Activated CD4-positive, alpha-beta T cell treated with anti-CD3 and anti-CD28 coated beads, Interleukin-2, amount 50 U/mL, for 48 hours (primary cell): ENCODE data around the gene SP1.
A peak's percentile ranks its signal among the peaks of the same experiment; 100 is the strongest.

Experiments
- DNase-seq, 2 experiments: peaks; one replicate each; pipeline ENCODE4 v3.0.0-alpha.2; 2020

SP1 gene

DNA sequence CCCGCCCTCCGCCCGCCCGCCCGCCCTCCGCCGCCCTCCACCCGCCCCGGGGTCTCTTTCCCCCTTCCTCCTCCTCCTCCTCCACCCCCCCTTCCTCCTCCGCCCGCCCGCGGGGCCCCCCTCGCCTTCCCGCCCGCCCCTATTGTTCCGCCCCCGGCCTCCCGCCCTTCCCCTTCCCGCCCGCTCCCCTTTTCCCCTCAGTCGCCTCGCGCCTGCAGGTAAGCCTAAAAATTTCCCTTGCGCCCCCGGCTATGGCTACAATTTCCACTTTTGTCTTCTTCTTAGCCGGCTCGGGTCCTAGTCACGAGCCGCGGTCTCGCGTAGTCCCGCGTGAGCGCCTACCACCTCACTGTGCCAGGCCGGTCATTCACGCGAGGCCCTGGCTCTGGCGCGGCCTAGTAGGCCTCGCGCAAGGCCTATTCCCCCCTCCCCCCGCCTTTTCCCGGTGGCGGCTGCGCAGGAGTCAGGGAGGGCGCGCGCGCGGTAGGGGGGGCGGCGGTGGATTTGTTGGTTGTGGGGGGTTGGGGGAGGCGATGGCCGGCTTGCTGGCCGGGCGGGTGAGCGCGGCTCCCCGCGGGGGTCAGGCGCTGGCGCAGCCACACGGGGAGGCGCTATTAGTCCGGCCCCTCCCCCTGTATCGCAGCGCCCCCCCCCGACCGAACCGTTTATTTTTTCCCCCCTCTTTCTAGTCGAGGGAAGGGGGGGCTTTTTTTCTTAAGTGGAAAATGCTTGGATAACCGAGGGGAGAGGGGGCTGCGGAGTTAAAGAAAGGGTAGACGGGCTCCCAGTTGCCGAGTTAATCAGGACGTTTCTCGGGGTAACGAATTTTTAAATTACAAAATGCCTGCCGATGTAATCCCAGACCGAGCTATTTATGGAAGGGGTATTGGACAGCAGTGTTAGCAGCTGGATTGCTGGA is 72.4 kb downstream of the SP1 start:
- peak; percentile 71 to 72 for DNase-seq

DNA sequence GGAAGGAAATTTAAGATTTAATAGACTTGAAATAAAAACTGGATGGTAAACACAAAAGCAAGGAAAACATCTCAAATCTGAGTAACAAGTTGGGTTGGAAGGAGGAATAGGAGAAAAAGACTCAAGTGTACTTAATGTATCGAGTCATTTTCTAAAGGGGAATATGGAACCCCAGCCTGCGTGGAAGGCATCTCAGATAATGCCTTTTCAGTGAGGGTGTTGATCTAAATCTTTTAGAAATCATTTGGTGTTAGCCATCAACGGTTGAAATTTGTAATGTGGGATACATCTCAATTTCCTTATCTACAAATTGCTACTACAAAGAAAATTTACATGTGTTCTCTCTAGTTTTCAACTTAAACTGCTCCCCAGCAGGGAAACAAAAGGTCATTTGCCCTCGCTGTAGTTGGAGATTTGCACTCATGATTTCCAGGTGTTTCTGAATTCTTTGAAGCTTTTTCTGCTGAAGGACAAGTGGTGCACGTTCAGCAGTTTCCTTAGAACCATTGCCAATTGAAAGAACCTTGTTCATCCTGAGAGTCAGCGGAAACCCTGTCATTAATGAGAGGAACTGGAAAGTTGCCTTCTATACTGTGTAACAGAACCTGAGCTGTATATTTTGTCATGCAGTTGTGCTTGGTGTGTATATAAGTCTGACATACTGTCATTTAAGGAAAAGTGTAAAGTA is 74.1 kb downstream of the SP1 start:
- DNase-seq, result no peak

DNA sequence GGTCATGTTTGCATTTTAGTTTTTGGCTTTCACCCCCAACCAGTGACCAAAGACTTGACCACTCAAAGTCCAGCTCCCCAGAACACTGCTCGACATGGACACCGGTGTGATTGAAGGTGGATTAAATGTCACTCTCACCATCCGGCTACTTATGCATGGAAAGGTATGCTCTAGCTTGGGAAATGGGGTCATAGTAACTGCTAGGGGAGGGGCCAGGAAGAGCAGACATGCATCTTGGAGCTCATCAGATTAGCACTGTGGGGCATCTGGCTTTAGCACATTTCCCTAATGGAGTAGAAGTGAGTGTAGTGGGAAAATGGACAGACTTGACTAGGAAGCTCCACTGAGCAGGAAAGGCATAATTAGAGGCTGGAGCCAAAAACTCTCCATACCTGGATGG is 74.7 kb downstream of the SP1 start:
- no peak for DNase-seq

DNA sequence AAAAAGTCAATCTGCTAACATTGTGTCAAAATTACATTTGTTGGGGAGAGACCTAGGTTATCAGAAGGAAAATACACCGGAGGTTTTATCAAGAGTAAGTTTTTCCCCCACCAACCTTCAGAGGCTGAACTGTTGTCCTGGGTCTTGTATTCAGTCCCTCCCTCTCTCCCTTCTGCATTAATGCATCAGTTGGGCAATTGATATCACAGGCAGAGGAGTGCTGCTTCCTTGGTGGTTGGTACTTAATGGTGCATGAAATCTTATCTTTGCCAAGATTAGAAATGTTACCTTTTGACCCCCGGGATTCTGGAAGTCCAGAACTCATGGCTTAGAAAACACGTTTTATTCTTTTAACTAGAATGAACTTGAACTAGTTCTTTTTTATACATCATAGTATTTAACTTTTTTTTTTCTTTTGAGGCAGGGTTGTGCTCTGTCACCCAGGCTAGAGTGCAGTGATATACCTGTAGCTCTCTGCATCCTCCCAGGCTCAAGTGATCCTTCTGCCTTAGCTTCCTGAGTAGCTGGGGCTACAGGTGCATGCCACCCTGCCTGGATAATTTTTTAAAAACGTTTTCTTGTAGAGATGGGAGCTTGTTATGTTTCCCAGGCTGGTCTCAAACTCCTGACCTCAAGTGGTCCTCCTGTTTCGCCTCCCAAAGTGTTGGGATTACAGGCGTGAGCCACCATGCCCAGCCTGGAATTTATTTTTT is 76.8 kb downstream of the SP1 start:
- no peak for DNase-seq

DNA sequence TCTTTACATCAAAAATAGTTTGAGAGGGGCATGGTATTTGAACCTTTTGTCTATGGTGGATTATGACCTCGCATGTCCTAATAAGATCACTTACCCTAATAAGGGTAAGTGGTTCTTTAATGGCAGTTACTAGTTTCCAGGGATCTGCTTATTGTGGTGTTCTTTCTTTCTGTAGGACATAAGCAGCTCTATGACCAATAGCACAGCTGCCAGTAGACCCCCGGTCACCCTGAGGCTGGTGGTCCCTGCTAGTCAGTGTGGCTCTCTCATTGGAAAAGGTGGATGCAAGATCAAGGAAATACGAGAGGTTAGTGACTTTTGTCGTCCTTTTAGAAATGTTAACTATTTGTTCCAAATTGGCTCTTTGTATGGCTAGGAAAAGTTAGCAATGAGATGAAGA is 79.1 kb downstream of the SP1 start:
- no peak for DNase-seq

DNA sequence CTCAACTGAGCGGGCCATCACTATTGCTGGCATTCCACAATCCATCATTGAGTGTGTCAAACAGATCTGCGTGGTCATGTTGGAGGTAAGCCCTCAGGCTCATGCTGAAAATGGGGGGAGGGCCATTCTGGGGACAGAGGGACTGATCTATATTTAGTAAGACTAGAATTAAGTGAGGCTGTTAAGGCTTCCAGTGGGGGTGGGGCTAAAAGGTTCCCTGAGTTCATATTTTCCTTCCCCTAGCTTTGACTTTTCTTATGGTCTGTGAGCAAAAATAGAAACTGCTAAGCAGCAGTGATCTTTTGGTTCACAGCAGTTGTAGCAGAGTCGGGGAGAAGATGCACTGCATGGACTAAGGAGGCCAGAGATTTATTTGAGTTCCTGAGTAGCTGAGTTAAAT is 81.1 kb downstream of the SP1 start:
- no peak for DNase-seq

DNA sequence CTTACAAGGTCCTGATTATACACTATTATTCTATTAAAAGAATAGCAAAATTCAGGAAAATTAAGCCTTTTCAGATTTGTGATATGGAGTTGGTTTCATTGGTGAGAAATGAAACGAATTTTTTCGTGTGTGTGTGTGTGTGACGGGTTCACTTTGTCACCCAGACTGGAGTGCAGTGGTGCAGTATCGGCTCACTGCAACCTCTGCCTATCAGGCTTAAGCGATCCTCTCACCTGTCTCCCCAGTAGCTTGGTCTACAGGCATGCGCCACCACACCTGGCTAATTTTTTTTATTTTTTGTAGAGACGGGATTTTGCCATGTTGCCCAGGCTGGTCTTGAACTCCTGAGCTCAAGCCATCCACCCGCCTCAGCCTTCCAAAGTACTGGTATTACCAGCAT is 81.6 kb downstream of the SP1 start:
- DNase-seq, result no peak

GRCh38 chr12:53462935-53463334 is 83.0 kb downstream of the SP1 start:
- DNase-seq, result no peak

GRCh38 chr12:53463802-53464560 is 84.0 kb downstream of the SP1 start:
- DNase-seq, result no peak

DNA sequence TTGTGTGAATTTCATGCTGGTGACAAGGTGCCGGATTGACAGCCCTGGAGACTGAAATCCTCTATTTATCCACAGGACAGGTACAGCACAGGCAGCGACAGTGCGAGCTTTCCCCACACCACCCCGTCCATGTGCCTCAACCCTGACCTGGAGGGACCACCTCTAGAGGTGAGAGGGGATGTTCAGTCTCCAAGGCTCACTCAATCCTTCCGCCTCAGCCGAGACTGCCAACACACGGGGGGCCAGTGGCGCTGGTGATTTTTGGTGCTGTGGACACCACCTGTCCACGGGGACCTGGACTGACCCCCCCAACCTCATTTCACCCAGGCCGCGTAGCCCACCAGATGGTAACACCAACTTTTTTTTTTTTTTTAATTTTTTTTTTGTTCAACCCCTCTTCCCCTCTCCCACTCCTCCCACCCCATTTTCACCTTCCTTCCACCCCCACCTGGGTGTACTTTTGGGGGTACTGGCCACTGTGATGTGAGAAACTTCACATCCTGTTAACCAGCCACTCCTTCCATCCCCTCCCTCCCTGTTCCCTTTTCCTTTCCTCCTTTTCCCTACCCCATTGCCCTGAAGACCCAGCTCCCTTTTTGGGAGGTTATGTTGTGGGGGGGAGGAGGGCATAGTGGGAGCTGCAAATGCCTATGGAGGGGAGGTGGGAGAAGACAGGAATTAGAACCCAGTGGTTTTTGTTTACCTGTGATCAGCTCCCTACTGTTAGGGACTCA is 84.9 kb downstream of the SP1 start:
- DNase-seq, result no peak

GRCh38 chr12:53465679-53466078 is 85.7 kb downstream of the SP1 start:
- no peak for DNase-seq
